ENCODE results near the gene AADAC. TPM values are rescaled to one million over a fixed set of nuclear protein-coding genes. Genes with fewer than 3 reads are reported as not detected.
"Not testable (repeated sequence)": the region's sequence is repeated elsewhere in the genome, so short reads cannot be mapped to it uniquely, and the experiment has no call there.

Gene AADAC, protein sequence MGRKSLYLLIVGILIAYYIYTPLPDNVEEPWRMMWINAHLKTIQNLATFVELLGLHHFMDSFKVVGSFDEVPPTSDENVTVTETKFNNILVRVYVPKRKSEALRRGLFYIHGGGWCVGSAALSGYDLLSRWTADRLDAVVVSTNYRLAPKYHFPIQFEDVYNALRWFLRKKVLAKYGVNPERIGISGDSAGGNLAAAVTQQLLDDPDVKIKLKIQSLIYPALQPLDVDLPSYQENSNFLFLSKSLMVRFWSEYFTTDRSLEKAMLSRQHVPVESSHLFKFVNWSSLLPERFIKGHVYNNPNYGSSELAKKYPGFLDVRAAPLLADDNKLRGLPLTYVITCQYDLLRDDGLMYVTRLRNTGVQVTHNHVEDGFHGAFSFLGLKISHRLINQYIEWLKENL
- not detected for total RNA-seq

DNA sequence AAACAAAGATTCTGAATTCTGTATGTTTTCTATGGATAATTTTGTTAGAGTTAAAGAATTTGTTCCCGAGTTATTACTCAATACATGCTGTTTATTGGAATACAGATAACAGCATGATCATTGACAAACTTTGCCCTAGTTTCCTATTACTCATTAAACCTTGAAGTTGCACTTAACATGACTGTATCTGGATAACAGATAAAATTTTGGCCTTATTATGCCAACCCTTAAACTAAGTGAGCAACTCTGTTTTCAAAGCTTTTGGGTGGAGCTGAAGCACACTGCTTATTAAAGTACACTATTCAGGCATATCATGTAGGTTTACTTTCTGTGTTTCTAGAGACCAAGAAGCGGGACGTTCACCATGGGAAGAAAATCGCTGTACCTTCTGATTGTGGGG, at the start of gene AADAC:
AADAC (plus strand) TSS at position 318 of the 400 bp plus-strand sequence; CDS start at position 365, 47 bp downstream.
- H3K9me3 Mint-ChIP-seq = peaks cover 1% of the 10 kb centered on the region
- H3K4me1 Mint-ChIP-seq (ENCODE audit: low read depth) = no peaks in the 10 kb centered on the region
- intact Hi-C loops (cut with micrococcal nuclease) = no loop called here
- no peak for DNase-seq
- no peak within 1 kb of the TSS for H3K27ac Mint-ChIP-seq
- no peaks in the 10 kb centered on the region for H3K36me3 Mint-ChIP-seq
- POLR2A ChIA-PET = no interaction called here
- H3K27me3 Mint-ChIP-seq = peaks cover 6% of the 10 kb centered on the region
- H3K4me3 Mint-ChIP-seq = no peak within 1 kb of the TSS
- CTCF ChIA-PET = interaction anchor here (0.6 kb wide), 1 partner anchor 329 kb away, joined by 3 read pairs; no protein-coding TSS in a partner anchor

DNA sequence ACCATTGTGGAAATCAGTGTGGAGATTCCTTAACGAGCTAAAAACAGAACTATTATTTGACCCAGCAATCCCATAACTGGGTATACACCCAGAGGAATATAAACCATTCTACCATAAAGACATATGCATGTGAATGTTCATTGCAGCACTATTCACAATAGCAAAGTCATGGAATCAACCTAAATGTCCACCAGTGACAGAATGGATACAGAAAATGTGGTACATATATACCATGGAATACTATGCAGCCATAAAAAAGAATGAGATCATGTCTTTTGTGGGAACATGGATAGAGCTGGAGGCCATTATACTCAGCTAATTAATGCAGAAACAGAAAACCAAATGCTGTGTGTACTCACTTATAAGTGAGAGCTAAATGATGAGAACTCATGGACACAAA, 49.2 kb upstream of the AADAC start:
- DNase-seq; H3K27ac Mint-ChIP-seq; intact Hi-C loops (cut with micrococcal nuclease); POLR2A ChIA-PET; H3K36me3 Mint-ChIP-seq; H3K4me3 Mint-ChIP-seq; H3K27me3 Mint-ChIP-seq; H3K4me1 Mint-ChIP-seq (ENCODE audit: low read depth); CTCF ChIA-PET; H3K9me3 Mint-ChIP-seq: not testable (repeated sequence)

DNA sequence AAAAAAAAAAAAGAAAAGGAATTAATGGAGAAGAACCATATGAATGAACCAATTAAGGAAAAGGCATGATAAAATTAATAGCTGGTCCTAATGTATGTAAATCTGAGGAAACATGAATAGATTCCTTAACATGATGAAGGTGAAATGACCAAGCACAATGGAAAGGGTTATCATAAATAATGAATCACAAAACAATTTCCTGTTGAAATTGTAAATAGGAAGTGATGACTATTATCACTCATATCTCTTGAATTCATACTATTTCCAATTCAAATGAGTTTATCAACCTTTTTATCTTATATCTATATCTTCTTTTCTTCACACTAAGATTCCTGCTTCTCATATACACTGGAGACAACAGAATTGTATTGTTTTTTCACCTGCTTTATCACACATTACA, 48.2 kb upstream of the AADAC start:
- no peak for DNase-seq
- H3K27me3 Mint-ChIP-seq = peaks cover 2% of the 10 kb centered on the region
- intact Hi-C loops (cut with micrococcal nuclease) = no loop called here
- H3K36me3 Mint-ChIP-seq = no peaks in the 10 kb centered on the region
- H3K9me3 Mint-ChIP-seq = no peaks in the 10 kb centered on the region
- H3K4me1 Mint-ChIP-seq (ENCODE audit: low read depth) = no peaks in the 10 kb centered on the region
- POLR2A ChIA-PET = no interaction called here
- H3K27ac Mint-ChIP-seq = no peak overlapping the region
- CTCF ChIA-PET = no interaction called here
- no peak overlapping the region for H3K4me3 Mint-ChIP-seq

DNA sequence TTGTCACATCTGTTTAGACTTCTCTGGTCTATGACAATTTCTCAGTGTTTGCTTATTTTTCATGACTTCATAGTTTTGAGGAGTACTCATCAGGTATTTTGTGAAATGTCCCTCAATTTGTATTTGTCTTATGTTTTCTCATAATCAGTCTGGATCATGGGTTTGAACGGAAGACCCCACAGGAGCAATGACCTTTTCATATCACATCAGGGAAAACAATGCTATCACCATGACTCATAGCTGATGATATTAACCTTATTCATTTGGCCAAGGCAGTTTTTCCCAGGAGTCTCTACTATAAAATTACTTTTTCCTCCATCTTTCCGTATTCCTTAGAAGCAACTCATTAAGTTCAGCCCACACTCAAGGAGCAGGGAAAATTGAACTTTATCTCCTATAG, 47.5 kb upstream of the AADAC start:
- H3K27ac Mint-ChIP-seq = no peak overlapping the region
- POLR2A ChIA-PET = no interaction called here
- intact Hi-C loops (cut with micrococcal nuclease) = no loop called here
- CTCF ChIA-PET = no interaction called here
- DNase-seq = no peak
- H3K4me3 Mint-ChIP-seq = no peak overlapping the region
- peaks cover 2% of the 10 kb centered on the region for H3K27me3 Mint-ChIP-seq
- no peaks in the 10 kb centered on the region for H3K4me1 Mint-ChIP-seq (ENCODE audit: low read depth)
- H3K9me3 Mint-ChIP-seq = no peaks in the 10 kb centered on the region
- no peaks in the 10 kb centered on the region for H3K36me3 Mint-ChIP-seq

DNA sequence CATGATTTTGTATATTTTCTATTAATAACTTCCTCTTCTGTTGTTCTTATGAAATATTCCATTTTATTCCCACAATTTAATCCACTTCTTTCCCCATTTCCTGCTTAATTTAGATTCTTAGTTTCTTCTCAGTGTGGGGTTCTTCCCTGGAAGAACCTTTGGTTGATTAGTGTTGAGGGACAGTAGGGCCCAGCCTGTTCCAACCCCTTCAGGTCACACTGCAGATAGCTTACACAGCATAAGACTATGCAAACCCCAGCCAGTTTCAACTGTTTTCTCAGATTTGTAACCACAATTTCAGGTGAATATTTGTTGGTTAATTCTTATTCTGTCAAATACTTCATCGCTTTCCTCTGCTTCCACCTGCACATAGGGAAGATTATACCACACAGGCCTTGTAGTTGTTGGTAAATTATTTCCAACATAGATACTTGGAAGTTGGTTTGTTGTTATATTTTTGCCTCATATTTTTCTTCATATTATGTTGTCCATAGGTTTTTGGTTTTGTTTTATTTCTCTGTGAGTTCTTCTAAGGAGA, 45.5 kb upstream of the AADAC start:
- no peaks in the 10 kb centered on the region for H3K36me3 Mint-ChIP-seq
- ChIA-PET POLR2A (no interaction called here), CTCF (interaction anchor here (0.7 kb wide), 1 partner anchor 1030 kb away, joined by 3 read pairs; no protein-coding TSS in a partner anchor)
- intact Hi-C loops (cut with micrococcal nuclease) = no loop called here
- H3K27ac Mint-ChIP-seq = no peak overlapping the region
- peaks cover 5% of the 10 kb centered on the region for H3K27me3 Mint-ChIP-seq
- DNase-seq = no peak
- H3K4me1 Mint-ChIP-seq (ENCODE audit: low read depth) = no peaks in the 10 kb centered on the region
- H3K9me3 Mint-ChIP-seq = no peaks in the 10 kb centered on the region
- H3K4me3 Mint-ChIP-seq = no peak overlapping the region

DNA sequence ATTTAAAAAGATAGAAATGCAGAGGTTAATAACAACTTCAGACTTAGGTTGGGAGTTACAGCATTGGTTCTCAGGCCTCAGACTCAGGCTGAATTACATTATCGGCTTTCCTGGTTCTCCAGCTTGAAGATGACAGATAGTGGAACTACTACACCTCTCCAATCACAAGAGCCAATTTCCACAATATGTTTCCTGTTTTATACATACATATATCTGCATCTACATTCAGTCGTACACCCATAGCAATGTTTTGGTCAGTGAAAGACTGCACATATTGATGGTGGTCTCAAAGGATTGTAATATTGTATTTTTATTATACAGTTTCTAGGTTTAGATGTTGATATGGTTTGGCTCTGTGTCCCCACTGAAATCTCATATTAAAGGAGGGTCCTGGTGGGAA, 44.7 kb upstream of the AADAC start:
- ChIA-PET POLR2A (no interaction called here), CTCF (no interaction called here)
- Mint-ChIP-seq H3K27me3 (peaks cover 5% of the 10 kb centered on the region), H3K36me3 (no peaks in the 10 kb centered on the region), H3K4me1 (ENCODE audit: low read depth) (no peaks in the 10 kb centered on the region), H3K9me3 (no peaks in the 10 kb centered on the region), H3K4me3 (no peak overlapping the region), H3K27ac (no peak overlapping the region)
- intact Hi-C loops (cut with micrococcal nuclease) = no loop called here
- no peak for DNase-seq

DNA sequence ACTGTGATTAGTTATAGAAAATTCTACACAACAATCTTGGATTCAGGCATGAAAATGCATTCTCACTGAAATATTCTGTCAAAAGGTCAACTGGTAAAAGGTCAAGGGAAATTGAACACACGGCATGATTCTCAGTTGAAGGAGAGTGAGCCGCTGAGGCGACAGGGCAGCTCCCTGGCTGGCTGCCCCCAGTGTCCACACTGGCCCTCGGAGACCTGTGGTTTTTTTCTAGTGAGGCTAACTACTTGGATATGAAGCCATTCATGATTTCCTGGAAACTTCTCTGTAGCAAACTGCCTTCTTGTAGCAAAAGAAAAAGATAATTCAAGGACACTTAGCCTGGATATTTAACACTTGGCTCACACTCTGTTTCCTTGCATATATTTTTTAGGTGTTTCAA, 43.0 kb upstream of the AADAC start:
- no peaks in the 10 kb centered on the region for H3K36me3 Mint-ChIP-seq
- no peak for DNase-seq
- no peak overlapping the region for H3K27ac Mint-ChIP-seq
- H3K4me3 Mint-ChIP-seq = no peak overlapping the region
- H3K4me1 Mint-ChIP-seq (ENCODE audit: low read depth) = no peaks in the 10 kb centered on the region
- ChIA-PET POLR2A (no interaction called here), CTCF (no interaction called here)
- H3K27me3 Mint-ChIP-seq = peaks cover 8% of the 10 kb centered on the region
- intact Hi-C loops (cut with micrococcal nuclease) = no loop called here
- no peaks in the 10 kb centered on the region for H3K9me3 Mint-ChIP-seq

DNA sequence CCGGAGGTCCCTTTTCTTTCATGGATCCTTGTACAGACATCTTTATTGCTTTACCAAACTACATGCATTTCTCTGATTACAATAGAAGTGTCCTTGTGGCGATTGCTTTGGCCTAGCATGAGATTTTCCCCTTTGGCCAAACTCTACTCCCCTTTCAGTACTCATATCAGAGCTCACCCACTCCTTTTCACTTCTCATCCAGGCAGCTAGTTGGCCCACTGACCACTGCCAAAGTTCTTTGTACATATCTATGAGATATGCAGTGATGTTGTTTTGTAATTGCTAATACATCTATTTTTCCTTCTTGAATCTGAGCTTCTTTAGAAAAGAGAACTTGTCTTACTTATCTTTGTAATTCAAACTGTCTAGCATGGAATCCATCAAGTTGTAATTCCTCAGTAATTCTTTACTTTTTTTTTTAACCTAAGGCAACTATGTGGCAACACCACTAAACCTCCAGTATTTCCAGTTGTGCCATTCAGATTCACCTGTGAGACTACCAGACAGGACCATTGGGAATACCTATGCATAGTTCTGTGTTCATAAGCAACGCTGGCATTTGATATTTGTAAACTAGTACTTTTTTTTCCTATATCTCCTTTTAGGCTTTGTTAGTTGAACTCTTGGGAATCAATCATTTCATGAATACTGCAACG, 41.0 kb upstream of the AADAC start:
- no peaks in the 10 kb centered on the region for H3K9me3 Mint-ChIP-seq
- DNase-seq = no peak
- CTCF ChIA-PET = no interaction called here
- POLR2A ChIA-PET = interaction anchor here (0.7 kb wide), 1 partner anchor 855 kb away, joined by 3 read pairs; no protein-coding TSS in a partner anchor
- intact Hi-C loops (cut with micrococcal nuclease) = no loop called here
- H3K27me3 Mint-ChIP-seq = peaks cover 8% of the 10 kb centered on the region
- no peaks in the 10 kb centered on the region for H3K4me1 Mint-ChIP-seq (ENCODE audit: low read depth)
- H3K27ac Mint-ChIP-seq = no peak overlapping the region
- H3K4me3 Mint-ChIP-seq = no peak overlapping the region
- no peaks in the 10 kb centered on the region for H3K36me3 Mint-ChIP-seq

DNA sequence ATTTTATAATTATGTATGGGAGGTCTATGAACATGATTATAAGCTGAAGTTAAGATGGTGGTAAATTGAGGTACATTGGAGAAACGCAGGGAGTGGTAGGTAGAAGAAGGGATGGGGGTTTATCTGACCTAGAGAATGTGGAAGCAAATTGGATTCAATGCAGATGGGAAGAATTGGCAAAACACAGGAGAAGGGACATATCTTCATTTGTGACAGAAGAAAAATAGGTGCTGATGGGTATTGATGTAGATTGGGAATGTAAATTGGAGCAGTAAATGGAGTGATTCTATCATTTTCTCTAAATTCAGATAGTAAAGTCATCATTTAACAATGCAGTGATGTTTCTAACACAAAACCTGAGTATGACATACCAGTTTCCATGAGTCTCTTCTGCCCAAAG, 39.7 kb upstream of the AADAC start:
- ChIA-PET CTCF (no interaction called here), POLR2A (no interaction called here)
- H3K27ac Mint-ChIP-seq = no peak overlapping the region
- no peaks in the 10 kb centered on the region for H3K36me3 Mint-ChIP-seq
- DNase-seq = no peak
- no peak overlapping the region for H3K4me3 Mint-ChIP-seq
- H3K27me3 Mint-ChIP-seq = peaks cover 8% of the 10 kb centered on the region
- intact Hi-C loops (cut with micrococcal nuclease) = no loop called here
- no peaks in the 10 kb centered on the region for H3K4me1 Mint-ChIP-seq (ENCODE audit: low read depth)
- H3K9me3 Mint-ChIP-seq = no peaks in the 10 kb centered on the region

DNA sequence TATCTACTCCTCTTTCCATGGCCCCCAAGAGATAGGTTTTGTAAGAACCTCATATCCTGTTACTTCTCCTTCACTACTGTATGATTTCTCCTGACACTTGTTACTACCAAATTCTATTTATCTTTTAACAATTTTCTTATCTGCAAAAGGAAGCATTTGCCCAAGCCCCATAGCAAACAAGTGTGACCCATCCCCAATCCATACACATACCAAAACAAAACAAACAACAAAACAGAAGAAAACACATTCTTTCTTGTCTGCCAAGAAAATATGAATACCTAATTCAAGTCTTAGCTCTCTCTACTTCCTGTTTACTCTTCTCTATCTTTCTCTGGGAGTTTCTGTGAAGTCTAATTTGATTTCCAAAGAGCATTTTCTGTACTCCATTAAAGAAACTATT, 39.0 kb upstream of the AADAC start:
- Mint-ChIP-seq H3K4me1 (ENCODE audit: low read depth) (no peaks in the 10 kb centered on the region), H3K27me3 (peaks cover 6% of the 10 kb centered on the region), H3K4me3 (no peak overlapping the region), H3K36me3 (no peaks in the 10 kb centered on the region), H3K9me3 (no peaks in the 10 kb centered on the region), H3K27ac (no peak overlapping the region)
- CTCF ChIA-PET = no interaction called here
- DNase-seq = no peak
- POLR2A ChIA-PET = no interaction called here
- intact Hi-C loops (cut with micrococcal nuclease) = no loop called here

DNA sequence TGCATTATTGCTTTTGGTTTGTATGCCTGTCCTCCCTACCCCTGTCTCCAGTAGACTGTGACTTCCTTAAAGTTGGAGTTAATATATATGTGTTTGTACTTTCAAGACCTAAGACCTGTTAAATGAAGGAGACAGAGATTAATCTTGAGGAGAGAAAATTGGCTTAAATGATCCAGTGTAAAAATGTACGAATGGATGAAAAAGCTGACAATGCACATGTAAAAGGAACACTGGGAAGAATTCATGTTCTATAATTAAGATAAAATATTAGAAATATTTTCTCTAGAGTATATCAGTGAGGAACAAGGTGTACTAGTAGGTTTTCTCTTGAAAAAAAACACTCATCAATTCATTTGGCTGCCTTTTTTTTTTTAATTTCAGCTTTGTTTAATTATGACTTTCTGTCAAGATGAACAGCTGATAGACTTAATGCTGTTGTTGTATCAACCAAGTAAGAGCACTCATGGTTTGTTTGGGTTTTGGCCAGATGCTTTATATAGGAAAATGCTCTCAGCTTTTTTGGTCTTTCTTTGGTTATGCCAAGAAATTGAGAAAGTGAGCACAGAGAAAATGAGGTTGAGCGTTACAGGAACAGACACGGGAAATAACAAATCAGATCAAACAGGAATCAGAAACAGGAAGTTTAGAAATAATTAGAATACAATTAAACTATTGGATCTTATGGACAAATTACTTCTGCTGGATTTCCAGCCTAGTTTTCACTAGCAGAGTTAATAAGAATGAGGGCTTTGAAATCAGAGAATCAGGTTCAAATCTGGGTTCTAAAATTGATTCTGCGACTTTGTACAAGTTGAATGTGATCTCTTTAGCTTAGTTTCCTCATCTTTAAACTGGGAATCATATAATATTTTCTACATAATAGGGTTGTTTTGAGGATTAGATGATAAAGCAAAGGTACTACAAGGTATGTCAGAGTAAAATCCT, 38.3 kb upstream of the AADAC start:
- Mint-ChIP-seq H3K27ac (no peak overlapping the region), H3K4me1 (ENCODE audit: low read depth) (no peaks in the 10 kb centered on the region), H3K9me3 (no peaks in the 10 kb centered on the region), H3K4me3 (no peak overlapping the region), H3K36me3 (no peaks in the 10 kb centered on the region), H3K27me3 (peaks cover 6% of the 10 kb centered on the region)
- DNase-seq = no peak
- POLR2A ChIA-PET = no interaction called here
- intact Hi-C loops (cut with micrococcal nuclease) = no loop called here
- CTCF ChIA-PET = no interaction called here

DNA sequence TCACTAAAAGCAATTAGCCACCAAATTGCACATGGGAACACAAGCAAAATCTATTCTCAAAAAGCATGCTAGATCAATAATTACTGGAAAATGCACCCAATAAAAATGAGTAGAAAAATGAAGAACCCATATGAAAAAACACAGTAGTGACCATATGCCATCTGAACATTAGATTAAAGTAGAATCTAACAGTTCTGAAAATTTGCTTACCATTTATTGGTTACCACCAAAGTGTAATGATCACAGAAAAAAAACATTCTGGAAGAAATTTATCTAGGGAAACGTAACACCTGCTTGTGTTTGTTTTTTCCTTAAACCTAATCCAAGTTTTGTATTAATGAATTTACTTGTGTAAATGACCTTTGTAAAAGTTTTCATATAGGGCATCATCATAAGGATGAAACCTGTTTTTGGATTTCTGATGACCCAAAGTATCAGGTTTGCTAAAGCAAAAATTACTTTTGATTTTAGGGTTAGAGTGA, 37.6 kb upstream of the AADAC start:
- Mint-ChIP-seq H3K4me1 (ENCODE audit: low read depth) (no peaks in the 10 kb centered on the region), H3K36me3 (no peaks in the 10 kb centered on the region), H3K27me3 (peaks cover 6% of the 10 kb centered on the region), H3K27ac (no peak overlapping the region), H3K9me3 (no peaks in the 10 kb centered on the region), H3K4me3 (no peak overlapping the region)
- DNase-seq = no peak
- CTCF ChIA-PET = no interaction called here
- intact Hi-C loops (cut with micrococcal nuclease) = no loop called here
- POLR2A ChIA-PET = no interaction called here

Data from activated CD4-positive, alpha-beta memory T cell treated with anti-CD3 and anti-CD28 coated beads for 36 hours (primary cell).